ENCODE measurements around the gene FAM78A.

The FAM78A gene, protein sequence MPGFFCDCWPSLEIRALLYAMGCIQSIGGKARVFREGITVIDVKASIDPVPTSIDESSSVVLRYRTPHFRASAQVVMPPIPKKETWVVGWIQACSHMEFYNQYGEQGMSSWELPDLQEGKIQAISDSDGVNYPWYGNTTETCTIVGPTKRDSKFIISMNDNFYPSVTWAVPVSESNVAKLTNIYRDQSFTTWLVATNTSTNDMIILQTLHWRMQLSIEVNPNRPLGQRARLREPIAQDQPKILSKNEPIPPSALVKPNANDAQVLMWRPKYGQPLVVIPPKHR

DNA sequence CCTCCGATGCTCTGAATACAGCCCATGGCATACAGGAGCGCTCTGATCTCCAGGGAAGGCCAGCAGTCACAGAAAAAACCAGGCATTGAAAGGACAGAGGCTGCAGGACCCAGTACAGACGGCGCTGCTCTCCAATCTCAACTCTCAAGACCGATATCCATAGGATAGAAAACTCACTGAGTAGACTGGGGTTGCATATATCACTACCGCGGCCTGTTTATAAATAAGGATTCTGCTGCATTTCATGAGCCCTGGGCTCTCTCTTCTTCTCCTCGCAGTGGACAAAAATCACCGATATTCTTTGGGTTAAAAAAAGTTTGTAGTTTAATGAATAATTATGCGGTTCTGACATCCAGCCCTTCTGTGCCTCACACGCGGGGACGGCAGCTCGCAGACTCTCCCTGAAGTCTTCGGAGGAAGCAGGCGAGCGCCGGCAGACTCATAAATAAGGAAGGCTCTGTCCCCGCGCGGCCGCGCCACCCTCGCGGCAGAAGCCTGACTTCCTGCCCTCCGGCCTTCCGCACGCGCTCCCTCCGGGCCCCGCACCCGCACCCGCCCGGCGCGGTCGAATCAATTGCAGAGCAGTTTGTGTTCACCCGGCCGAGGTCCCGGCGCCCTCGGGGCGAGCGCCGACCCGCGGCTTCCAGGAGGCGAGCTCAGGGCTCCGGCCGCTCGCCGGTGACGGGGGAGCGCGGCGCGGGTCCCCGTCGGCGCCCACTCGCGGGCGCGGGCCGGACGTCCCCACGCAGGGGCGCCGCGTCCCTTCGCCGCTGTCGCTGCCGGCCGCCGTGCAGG, at the start of gene FAM78A:
Gene FAM78A (minus strand): TSS at position 417 of the 795 bp plus-strand sequence. CDS start 331 bp downstream, at position 86.
- DNase-seq, result no peak

DNA sequence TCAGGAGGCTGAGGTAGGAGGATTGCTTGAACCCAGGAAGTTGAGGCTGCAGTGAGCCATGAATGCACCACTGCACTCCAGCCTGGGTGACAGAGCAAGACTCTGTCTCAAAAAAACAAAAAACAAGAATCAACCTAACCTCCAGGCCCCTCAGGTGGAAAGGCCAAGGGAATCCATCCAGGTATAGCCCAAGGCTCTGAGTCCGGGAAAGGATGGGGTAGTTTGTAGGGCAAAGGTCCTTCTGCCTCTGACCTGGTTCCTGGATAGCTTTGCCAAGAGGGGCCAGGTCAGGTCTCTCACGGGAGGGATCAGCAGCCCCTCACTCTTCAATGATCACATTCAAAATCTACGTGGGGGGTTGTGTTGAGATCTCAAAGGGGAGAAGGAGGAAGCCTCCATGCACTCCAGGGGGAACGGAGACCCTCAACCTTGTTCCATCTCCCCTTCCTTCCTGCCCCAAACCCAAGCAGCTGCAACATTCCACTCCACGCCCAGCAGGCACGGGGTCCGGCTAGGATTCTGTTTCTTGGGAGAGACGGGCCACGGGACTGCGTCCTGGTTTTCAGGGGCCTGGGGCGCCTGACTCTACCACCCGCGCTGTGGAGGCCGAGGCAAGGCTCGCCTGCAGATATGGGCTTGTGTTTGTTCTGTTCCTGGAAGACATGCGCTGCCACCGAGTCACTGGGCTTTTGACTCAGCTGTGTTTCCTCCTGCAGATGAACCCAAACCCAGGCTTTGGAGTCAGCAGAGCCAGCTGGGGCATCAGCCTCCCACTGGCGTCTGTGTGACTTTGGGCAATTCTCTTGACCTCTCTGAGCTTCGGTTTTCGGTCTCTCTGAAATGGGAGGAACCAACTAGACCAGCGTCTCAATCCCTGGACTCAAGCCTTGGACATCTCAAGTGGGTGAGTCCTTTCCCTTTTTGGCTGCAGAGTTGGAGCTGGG, 48.7 kb upstream of the FAM78A start:
- DNase-seq, result no peak

DNA sequence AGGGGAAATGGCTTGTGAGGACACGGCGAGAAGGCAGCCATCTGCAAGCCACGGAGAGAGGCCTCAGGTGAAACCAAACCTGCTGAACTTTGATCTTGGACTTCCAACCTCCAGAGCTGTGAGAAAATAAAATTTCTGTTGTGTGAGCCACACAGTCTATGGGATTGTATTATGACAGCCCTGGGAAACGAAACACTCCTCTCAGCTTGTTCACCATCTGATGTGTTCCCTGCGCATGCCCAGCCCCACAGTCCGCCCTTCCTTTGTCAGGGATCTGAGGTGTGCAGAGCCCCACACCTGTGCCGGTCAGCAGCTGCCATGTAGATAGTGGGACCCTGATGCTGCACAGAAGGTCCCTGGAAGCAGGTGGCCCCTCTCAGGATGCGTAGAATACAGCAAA, 47.3 kb upstream of the FAM78A start:
- no peak for DNase-seq

DNA sequence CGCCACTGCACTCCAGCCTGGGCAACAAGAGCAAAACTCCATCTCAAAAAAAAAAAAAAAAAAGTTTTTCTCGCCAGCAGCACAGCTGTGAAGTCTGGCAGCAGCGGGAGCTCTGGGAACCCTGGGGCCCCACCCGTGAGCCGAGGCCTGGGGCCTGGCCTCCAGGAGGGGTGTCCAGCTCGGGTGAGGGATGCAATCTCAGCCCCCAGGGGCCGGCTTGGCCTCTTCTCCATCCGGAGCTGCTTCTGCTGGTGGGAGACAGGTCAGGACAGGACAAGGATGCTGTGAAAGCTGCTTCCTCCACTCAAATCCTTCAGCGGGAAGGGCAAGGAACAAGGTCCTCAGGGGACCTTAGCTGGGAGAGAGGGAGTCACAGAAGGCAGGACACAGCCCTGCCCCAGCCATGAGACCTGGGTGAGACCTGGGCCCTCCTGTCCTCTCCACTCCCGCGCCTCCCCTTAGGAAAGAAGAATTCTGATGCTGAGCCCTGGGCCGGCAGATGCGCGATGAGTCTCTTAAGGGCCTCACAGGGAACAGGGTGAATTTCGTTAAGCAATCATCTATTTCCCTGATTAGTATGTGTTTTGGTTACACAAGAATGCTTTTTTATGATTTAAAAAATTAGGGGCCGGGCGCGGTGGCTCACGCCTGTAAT, 43.8 kb upstream of the FAM78A start:
- DNase-seq, result no peak

DNA sequence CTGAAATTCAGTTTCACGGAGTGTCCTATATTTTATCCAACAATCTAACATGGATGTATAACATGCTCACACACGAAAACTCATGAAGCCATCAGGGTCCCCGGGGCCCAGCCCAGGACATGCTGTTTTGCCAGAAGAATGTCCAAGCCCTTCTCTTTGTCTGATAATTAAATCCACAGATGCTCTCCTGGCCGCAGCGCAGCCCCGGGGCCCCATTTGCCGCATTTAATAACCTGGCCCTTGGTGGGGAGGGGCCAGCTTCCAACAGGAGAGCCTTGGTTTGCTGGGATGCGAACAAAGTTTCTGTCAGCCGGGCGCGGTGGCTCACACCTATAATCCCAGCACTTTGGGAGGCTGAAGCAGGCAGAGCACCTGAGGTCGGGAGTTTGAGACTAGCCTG, 43.2 kb upstream of the FAM78A start:
- DNase-seq, result no peak

DNA sequence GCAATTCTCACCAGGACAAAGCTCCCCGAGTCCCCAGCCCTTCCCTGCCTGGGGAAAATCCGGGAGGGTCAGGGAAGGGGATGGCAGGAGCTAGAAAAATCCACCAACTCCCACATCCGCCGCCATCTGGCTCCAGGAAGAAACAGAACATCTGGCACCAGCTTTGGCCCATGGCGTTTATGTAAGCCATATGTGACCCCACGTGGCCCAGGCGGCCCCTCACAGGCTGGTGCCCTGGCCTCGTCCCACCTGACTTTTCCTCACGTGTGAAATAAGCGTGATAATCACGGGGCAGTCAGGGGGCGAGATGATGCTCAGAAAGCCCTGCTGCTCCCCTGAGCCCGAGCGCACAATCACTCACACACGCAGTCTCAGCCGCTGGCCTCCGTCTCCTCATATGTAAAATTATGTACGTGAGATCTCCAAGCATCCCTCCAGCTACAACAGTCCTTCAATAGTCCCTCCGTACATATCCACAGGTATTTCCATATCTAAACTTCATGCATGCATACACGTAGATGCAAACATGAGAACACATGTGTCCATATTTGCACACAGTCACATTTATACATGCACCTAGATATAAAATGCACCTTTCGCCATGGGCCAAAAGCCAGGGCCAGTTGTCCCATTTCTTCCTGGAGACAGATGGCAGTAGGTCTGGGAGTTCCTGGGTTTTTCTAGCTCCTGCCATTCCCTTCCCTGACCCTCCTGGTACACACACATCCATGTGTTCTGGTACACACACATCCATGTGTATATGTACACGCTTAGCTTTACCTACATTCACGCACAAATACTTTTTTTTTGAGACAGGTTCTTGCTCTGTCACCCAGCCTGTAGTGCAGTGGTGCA, 42.1 kb upstream of the FAM78A start:
- no peak for DNase-seq

DNA sequence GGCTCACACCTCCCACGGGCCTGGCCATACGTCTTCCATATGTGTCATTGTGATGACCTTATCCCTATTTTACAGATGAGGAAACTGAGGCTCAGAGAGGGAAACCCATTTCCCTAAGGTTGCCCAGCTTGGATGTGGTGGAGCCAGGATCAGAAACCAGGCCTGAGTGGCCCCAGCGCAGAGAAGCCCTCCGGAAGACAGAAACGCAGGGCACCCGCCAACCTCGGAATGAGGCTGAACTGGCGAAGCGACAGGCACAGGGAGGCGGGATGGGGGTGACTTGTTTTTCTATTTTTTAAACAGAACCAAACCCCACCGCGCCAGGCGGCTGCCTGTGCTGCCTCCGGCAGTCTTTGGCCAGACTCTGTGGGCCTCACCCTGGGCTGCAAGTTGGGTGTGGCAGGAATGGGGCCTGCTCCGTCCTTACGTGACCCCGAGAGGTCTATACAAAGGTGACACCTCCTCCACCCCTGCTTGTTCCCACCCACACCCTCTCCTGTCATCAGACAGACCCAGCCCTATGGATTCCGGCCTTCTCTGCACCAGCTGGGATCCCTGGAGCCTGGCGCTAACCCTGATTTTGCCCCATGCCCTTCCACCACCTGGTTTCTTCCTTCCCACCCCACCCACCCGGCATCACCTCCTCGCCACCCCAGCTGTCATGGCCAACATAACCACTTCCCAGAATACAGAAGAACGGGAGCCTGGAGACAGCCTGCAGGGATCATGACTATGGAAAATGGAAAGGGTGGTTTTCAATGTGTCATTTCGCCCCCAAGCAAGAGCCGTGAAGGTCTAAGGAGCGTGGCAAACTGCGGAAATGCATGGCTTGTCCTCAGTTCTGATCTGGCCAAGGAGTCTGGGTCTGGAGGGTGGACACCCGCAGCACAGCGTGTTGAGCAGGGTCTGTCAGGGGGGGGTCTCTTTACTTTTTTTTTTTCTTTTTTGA, 36.8 kb upstream of the FAM78A start:
- DNase-seq, result no peak

DNA sequence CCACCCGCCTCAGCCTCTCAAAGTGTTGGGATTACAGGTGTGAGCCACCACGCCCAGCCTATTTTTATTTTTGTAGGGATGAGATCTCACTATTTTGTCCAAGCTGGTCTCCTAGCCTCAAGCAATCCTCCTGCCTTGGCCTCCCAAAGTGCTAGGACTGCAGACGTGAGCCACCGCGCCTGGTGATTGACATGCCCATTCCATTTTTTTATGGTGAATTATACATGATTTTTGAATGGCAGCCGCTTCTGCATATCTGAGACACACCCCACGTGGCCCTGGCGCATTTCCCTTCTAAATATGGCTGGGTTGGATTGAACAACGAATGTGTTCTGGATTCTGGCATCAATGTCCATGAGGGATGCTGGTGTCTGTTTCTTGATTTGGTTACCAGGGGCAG, 35.9 kb upstream of the FAM78A start:
- no peak for DNase-seq

DNA sequence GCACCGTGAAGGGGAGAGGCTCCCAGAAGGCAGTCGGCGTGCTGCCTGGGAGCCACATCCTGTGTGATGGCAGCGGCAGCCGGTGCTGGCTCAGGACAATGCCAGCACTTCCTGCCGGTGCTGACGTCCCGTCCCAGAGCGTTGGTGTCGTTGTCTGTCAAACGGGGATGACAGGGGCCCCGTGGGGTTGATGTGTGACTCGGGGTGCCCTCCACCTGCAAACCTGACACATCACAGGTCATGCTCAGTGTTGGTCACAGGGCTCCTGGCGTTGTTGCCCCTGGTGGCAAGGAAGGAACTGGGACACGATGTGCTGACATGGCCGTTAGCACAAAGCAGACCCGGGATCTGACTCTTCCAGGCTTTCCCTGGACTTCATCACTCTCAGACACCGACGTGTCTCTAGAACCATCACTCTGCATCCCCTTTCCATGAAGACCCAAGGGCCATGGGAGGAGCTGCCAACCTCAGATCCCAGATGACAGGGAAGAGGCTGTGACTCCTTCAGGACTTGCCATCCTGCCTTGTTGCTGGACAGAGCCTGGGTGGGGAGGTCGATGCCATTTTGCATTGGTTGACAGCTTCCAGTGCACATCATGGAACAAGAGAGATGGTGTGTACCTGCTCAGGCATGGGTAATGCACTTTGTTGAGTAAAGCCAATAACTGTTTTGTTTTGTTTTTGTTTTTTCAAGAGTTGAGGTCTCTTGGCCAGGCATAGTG, 34.7 kb upstream of the FAM78A start:
- DNase-seq, result no peak

DNA sequence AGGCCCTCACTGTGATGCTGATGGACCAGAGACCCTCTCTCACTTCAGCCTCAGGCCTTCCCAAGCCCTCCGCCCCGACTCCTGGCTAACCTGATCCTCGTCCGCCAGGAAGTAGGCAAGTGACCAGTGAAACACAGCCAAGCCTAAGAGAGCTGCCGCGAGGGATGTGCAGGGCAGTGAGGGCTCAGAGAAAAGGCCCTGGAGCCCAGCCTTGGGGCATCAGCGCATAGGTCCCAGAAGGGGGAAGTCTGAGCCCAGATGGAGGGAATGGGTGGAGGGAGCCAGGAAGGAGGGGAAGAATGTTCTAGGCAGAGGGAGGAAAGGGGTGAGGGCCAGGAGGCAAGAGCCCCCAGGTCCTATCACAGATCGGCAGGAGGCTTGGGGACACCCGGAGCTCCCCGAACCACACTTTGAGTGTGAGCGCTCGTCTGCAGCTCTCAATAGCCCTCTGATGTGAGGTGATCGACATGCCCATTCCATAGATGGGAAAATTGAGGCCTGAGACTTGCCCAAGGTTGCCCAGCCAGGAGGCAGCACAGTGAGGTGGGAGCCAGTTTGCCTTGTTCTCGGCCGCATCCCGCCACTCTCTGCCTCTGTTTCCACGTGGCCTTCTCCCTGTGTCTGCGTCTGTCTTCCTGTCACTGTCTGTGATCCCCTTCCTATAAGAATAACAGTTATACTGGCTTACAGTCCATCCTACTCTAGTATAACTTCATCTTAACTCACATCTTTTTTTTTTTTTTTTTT, 33.4 kb upstream of the FAM78A start:
- no peak for DNase-seq

DNA sequence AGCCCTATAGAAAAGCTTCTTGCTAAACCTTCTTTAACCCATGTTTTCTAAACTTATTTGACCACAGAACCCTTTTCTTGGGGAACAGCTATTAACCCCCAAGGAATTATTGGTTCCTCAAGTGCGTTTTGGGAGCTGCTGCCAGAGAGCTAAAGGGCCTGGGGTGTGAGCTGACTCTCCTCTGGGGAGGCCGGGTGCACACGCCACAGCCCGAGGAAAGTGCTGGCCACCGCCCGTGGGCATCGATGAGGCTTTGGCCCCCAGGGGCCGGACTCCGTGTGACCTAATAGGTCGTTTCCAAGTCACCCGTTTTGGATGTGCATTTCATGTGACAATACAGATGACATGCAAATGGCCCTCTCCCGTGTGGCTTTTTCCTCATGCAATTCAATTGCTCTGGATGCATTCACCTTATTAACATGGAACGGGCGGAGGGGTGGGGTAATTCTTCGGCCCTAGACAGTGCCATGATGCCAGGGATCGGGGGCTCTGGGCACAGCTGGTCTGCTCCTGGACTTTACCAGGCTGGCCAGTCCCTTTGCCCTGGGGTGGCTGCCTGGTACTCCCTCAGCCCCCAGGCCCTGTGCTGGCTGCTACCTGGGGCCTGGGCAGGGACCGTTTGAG, 32.7 kb upstream of the FAM78A start:
- no peak for DNase-seq

DNA sequence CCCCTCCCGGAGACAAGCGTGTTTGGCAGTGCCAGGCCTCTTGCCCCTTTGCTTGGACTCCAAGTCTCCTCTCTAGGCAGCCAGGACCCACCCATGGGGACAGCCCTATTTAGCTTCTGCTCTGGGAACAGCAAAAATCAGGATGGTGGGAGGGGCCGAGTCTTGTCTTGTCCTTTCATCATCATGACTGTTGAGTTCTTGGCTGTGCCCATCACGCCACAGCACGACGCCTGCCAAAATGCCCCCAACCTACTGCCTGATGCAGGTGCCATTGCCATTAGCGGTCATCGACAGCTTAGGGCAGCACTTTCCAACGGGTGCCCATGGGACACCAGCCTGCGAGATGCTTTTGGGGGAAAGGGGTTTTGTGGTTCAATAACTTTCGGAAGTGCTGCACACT, 32.1 kb upstream of the FAM78A start:
- DNase-seq, result no peak

DNA sequence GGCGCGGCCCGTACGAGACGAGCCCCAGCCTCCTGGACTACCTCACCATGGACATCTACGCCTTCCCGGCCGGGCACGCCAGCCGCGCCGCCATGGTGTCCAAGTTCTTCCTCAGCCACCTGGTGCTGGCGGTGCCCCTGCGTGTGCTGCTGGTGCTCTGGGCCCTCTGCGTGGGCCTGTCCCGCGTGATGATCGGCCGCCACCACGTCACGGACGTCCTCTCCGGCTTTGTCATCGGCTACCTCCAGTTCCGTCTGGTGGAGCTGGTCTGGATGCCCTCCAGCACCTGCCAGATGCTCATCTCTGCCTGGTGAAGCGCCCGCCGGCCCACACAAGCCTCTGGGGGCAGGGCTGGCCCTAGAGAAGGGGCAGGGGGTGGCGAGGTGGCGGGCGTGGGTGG, 31.7 kb upstream of the FAM78A start:
- no peak for DNase-seq

DNA sequence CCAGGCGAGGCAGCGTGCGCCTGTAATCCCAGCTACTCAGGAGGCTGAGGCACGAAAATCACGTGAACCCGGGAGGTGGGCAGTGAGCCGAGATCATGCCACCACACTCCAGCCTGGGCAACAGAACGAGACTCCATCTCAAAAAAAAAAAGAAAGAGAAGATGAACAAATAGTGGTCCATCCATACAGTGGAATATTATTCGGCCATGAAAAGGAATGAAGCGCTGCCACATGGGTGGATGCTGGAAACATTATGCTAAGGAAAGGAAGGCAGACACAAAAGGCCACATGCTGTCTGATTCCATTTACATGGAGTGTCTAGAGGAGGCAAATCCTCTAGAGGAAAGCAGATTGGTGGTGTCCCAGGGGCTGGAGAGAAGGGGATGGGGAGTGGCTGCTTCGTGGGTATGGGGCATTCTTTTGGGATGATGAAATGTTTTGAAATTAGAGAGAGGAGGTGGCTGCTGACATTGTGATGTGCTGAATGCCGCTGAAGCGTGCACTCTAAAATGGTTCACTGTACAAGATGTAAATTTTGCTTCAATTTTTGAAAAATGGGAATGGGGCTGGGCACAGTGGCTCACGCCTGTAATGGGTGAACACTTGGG, 30.2 kb upstream of the FAM78A start:
- no peak for DNase-seq

DNA sequence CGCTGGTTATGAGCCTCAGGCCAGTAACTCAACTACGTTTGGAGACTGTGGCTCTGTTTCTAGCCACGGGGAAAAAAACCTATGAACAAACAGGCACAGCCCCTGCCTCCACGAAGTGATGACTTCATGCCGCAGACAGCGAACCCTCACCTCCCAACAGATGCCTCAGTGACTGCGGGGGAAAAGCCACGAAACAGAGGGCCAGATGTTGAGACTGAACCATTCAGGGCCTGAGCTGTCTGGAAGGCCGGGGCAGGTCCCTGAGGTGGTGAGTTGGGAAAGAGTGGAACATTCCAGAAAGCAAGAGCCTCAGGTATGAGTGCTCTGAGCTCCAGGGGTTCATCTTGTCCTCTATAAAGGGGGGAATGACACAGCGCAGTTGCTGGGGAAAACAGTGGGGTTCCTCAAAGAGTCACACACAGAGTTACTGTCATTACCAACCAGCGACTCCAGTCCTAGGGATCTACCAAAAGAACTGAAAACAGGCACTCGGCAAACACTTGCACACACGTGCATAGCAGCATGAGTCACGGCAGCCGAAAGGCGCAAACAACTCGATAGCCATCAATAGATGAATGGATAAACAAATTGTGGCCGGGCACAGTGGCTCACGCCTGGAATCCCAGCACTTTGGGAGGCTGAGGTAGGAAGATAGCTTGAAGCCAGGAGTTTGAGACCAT, 28.5 kb upstream of the FAM78A start:
- no peak for DNase-seq

DNA sequence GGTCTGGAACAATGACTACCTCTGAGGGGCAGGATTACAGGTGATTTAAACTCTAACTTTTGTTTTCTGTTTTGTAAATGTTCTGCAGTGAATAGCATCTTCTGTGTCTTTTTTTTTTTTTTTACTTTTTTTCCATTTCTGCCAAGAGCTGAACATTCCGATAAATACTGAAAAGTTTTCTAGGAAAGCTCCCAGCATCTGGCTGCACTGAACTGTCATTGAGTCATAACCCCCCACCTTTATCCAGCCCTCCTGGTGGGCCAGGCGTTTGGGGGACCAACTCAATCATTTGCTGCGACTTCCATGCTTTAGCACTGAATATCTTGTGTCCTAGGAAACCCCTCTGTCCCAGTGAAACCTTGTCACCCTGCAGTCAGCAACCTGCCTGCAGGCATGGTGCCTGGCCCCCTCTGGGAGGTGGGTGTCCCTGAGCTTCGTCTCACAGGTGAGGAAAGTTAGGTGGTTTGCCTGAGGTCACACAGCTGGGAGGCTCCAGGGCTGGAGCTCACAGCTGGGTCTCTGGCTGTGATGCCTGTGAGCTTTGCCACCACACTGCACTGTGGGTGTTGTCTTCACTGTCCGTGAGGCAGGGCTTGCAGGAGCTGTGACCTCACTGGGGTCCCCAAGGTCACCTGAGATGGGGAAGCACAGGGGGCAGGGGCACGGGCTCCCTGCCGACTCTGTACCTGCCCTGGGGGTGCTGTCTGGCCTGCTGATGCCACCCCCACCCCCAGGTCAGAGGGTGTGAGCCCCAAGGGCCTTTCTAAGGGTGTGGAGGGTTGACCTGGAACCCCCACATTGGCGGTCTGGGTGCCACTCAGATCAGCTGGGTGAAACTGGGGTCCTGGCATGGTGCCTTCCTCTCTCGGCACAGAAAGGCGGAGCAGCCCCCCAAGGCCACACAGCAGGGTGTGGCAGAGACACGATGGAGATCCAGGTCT, 27.3 kb upstream of the FAM78A start:
- no peak for DNase-seq
